Subcutaneous abdominal adipose tissue (tissue), 5 donors: ENCODE measurements around the gene DUSP28.

Experiments
- H3K27ac ChIP-seq: one replicate; pipeline ENCODE4 v1.7.0; 2013; ENCODE audit warnings: low read depth, mild to moderate bottlenecking, inconsistent platforms, low read length, moderate library complexity
- H3K27me3 ChIP-seq, 5 donors: one replicate each; pipeline ENCODE4 v1.7.0; 2013; ENCODE audit warnings: low read length in 5 of 5, inconsistent platforms in 1 of 5; ENCODE audit not compliant: control insufficient read depth in 5 of 5, insufficient read depth in 4 of 5
- H3K36me3 ChIP-seq, 5 donors: one replicate each; pipeline ENCODE4 v1.7.0; 2013; ENCODE audit warnings: low read length in 5 of 5; ENCODE audit not compliant: control insufficient read depth in 5 of 5, insufficient read depth in 5 of 5
- H3K4me1 ChIP-seq, 5 donors: one replicate each; pipeline ENCODE4 v1.7.0; 2013; ENCODE audit warnings: low read length in 5 of 5, mild to moderate bottlenecking in 3 of 5, moderate library complexity in 1 of 5; ENCODE audit not compliant: control insufficient read depth in 5 of 5, insufficient read depth in 5 of 5
- H3K4me3 ChIP-seq, 5 donors: one replicate each; pipeline ENCODE4 v1.7.0; 2013; ENCODE audit warnings: low read length in 5 of 5, low read depth in 1 of 5
- H3K9ac ChIP-seq, 5 donors: one replicate each; pipeline ENCODE4 v1.7.0; 2013; ENCODE audit warnings: low read length in 5 of 5, mild to moderate bottlenecking in 4 of 5, moderate library complexity in 3 of 5
- H3K9me3 ChIP-seq, 5 donors: one replicate each; pipeline ENCODE4 v1.7.0; 2013; ENCODE audit warnings: low read length in 5 of 5; ENCODE audit not compliant: control insufficient read depth in 5 of 5
- donor health status: healthy.
- donor health status: healthy.
- donor health status: healthy.
- donor health status: healthy.
- donor health status: healthy.

DUSP28 gene, protein sequence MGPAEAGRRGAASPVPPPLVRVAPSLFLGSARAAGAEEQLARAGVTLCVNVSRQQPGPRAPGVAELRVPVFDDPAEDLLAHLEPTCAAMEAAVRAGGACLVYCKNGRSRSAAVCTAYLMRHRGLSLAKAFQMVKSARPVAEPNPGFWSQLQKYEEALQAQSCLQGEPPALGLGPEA

DNA sequence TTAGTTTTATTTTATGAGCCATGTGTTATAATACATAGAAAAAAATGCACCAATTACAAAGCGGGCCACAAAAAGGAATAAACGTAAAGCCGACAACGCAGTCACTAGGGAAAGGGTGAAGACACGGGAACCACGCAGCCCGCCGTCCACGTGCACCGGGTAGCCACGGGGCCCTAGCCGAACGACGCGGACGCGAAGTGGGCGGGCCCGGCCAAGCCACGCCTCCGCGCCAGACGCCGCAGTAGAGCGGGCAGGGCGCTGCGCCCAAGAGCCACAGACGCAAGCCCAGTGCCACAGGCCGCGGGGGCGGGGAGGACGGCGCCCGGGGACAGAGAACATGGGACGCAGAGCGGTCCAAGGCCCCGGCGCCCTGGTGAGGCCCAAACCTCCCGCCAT lies at the start of gene DUSP28:
DUSP28 (plus strand) TSS at position 274 of the 396 bp plus-strand sequence. CDS start 328 bp downstream, outside the sequence.
- Histone ChIP-seq H3K27me3 (peaks cover 0 to 2% (median 0%) of the 10 kb centered on the region in 5 donors), H3K9me3 (no peaks in the 10 kb centered on the region), H3K27ac (peak within 1 kb of the TSS; percentile 92), H3K36me3 (peaks cover 0 to under 1% (median 0%) of the 10 kb centered on the region in 5 donors), H3K4me1 (peaks cover 0 to 54% (median 47%) of the 10 kb centered on the region in 5 donors), H3K9ac (peak within 1 kb of the TSS in 4 of 5 donors; percentile 70 to 87 (median 84)), H3K4me3 (peak within 1 kb of the TSS; percentile 70 to 80 (median 73))

DNA sequence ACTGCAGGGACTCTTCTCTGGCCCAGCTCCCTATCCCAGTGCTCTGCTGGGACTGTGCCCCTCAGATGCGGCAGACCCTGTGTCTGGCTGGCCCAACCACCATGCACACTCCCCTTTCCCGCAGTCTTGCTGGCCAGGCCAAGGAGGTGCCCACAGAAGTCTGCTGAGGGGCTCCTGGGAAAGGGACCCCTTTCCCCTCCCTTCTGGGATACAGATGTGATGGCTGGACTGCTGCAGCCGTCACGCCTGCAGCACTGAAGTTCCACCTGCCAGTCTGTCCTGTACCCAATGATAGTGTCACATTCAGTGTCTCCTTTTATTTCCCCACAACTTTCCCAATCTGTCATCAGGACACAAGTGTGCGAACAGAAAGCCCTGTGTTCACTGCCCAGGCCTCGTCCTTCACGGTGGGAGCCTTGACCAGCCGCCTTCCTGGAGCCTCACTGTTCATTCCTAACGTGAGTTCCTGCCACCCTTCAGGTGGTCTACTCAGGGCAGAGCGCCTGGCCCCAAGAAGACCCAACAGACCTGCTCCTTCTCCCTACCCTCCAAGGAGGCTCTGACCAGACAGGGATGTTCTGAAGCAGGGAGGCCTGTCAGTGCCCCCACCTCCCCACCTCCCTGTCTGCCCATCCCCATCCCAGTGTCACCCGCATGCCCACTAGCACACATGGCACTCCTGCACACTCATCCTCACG lies 49.5 kb upstream of the DUSP28 start:
- Histone ChIP-seq H3K27me3 (no peaks in the 10 kb centered on the region), H3K4me3 (no peak overlapping the region), H3K4me1 (peaks cover 0 to 10% (median 5%) of the 10 kb centered on the region in 5 donors), H3K27ac (no peak overlapping the region), H3K9me3 (no peaks in the 10 kb centered on the region), H3K9ac (no peak overlapping the region), H3K36me3 (peaks cover 0 to 29% (median 7%) of the 10 kb centered on the region in 5 donors)

DNA sequence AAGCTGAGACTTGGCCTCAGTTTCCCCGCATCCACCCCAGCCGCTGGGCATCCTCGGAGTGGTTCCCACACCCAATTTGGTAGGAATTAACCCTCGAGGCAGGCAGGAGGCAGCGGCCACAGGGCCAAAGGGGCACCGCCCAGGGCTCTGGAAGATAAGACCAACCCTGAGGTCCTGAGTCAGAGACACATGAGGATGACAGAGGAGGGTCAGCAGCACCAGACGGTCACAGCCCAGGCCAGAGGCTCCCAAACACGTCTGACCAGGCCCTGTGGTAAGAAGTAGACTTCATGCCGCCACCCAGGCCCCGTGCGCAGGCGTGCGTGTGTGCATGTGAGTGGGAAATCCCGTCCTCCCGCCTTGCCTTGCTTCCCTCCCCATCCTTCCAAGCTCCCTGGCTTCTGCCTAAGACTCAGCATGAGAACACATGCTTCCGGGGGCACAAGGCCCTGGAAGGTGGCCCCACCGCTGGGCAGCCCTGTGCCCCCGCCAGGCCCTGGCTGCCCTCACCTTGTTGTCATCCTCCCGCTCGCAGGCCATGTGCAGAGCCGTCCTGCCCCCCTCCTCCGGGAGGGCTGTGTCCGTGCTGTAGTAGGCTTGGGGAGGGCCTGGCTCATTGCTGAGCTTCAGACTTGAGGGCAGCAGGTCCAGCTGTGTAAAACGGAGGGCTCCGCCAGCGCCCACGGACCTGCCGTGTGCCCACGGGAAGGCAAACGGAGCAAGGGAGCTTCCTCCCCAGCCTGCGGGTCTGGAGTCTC lies 48.6 kb upstream of the DUSP28 start:
- Histone ChIP-seq H3K27me3 (no peaks in the 10 kb centered on the region), H3K4me3 (no peak overlapping the region)

DNA sequence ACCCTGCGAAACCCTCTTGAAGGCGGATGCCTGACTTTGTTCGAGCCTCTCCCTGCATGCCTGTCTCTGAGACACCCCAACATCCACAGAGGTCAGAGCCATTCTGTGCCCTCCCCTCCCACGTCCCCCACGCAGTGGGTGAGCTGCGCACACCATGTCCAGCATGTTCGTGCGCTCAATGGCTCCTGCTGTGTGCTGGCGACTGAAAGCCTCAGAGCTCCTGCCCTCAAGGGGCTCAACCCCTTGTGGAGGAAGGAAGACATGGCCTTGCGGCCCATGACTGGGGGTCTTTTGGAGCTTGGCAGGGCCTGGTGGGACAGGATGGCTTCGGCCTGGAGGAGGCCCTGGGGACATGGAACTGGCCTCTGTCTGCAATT lies 48.1 kb upstream of the DUSP28 start:
- Histone ChIP-seq H3K4me1 (peaks cover 0 to 10% (median 5%) of the 10 kb centered on the region in 5 donors), H3K9ac (no peak overlapping the region), H3K36me3 (peaks cover 0 to 29% (median 7%) of the 10 kb centered on the region in 5 donors), H3K4me3 (no peak overlapping the region), H3K27me3 (no peaks in the 10 kb centered on the region), H3K9me3 (no peaks in the 10 kb centered on the region), H3K27ac (no peak overlapping the region)

More for the DNA sequence above, 48.6 kb upstream of the DUSP28 start:
- H3K4me1 ChIP-seq = peaks cover 0 to 10% (median 5%) of the 10 kb centered on the region in 5 donors
- peaks cover 0 to 29% (median 7%) of the 10 kb centered on the region in 5 donors for H3K36me3 ChIP-seq
- H3K27ac ChIP-seq = no peak overlapping the region
- H3K9me3 ChIP-seq = no peaks in the 10 kb centered on the region
- no peak overlapping the region for H3K9ac ChIP-seq

DNA sequence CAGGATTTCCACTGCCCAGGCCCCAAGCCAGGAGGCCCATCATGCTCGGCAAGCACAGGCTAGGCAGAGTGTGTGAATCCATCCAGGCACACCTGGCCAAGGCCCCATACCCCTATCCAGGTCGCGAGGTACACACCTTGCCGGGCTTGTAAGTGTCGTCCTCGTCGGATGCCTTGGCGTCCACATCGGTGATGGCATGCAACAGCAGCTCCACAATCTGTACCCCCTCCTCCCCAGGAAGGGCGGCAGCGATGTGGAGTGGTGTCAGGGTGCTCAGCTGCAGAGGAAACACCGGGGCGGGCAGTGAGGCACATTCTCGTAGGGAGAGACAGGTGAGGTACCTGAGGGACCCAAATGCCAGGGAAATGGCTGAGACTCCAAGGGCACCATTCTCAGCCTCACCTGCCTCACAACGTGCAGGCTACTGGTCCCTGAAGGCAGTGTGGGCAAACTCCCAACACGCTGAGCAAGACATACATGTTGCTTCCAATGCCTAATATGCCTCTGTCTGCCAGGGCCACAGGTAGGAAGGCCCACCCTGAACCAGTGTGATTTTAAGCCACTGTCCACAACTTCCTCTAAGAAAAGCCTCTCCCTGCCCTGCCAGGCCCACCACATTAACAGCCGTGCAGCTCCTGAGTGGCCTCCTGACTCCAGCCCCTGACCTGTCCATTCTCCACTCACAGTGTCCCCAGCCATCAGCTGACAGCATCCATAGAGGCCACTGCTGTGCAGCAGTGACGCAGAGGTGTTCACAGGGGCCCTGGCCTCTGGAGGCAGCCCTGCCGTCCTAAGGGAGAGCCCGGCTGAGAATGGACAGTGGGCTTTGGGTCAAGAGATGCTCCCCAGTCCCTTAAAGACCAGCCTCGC lies 47.3 kb upstream of the DUSP28 start:
- no peak overlapping the region for H3K27ac ChIP-seq
- H3K4me3 ChIP-seq = no peak overlapping the region
- H3K9ac ChIP-seq = no peak overlapping the region
- no peaks in the 10 kb centered on the region for H3K9me3 ChIP-seq
- H3K27me3 ChIP-seq = no peaks in the 10 kb centered on the region
- peaks cover 0 to 29% (median 7%) of the 10 kb centered on the region in 5 donors for H3K36me3 ChIP-seq
- H3K4me1 ChIP-seq = peaks cover 0 to 10% (median 5%) of the 10 kb centered on the region in 5 donors

DNA sequence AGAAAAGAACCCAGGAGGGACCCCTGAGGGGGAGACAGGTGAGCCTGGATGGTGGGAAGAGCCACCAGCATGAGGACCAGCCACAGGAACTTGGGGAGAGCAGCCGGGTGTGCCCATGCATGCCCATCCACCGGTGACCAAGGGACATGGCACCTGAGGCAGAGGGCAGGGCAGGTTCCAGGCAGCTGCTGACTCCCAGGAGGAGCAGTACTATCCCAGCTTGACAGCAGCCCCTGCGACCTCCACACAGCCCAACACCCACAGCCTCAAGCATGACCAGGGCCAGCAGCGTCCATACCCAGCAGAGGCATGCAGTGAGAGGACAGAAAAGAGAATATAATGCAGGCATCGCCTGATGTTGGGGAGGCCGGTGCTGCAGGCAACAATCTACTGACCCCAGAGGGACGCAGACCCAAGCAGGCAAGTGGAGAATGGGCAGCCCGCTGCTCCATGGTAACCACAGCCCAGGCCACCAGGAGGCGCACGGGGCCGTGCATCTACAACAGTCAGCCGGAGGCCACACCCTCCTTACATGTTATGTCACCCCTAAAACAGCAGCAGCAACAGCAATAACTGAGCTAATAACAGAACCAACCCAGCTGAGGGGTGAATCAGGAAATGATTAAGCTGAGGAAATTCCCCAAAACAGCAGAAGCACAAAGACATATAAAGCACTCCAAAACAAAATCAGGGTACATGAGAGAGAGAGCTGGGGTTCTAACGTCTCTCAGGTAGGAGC lies 46.4 kb upstream of the DUSP28 start:
- Histone ChIP-seq H3K9ac (no peak overlapping the region), H3K36me3 (peaks cover 0 to 29% (median 7%) of the 10 kb centered on the region in 5 donors), H3K4me3 (no peak overlapping the region), H3K27me3 (no peaks in the 10 kb centered on the region), H3K27ac (no peak overlapping the region), H3K4me1 (peaks cover 0 to 10% (median 5%) of the 10 kb centered on the region in 5 donors), H3K9me3 (no peaks in the 10 kb centered on the region)

DNA sequence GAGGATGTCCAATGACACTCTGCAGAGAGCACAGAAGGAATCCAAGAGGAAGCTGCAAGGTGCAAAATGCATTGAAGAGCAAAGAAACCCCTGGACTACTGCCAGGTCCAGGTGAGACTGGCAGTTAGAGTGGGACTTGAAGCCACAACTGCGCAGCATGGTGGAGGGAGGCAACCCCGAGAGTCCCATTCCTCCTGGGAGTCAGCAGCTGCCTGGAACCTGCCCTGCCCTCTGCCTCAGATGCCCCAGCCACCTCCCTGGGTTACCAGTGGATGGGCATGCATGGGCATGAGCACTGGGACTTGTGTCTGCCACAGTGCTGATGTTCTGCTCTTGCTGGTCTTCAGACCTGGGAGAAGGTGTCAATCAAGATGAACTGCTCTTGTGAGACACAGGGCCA lies 45.5 kb upstream of the DUSP28 start:
- Histone ChIP-seq H3K4me3 (no peak overlapping the region), H3K36me3 (peaks cover 0 to 20% (median 7%) of the 10 kb centered on the region in 5 donors), H3K9me3 (no peaks in the 10 kb centered on the region), H3K9ac (no peak overlapping the region), H3K27ac (no peak overlapping the region), H3K27me3 (peaks cover 0 to 3% (median 0%) of the 10 kb centered on the region in 5 donors), H3K4me1 (peaks cover 0 to 14% (median 10%) of the 10 kb centered on the region in 5 donors)

DNA sequence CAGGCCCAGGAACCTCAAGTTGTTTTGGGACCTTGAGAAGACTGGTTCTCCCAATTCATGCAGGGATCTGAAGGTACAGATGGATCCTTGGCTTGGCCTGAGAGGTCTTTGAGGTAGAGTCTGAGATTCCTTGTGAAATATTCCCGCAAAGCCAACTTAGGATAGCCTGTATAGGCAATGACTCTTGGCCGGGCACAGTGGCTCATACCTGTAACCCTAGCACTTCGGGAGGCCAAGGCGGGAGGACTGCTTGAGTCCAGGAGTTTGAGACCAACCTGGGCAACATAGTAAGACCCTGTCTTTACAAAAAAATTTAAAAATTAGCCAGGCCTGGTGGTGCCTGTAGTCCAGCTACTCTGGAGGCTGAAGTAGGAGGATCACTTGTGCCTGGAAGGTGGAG lies 42.8 kb upstream of the DUSP28 start:
- H3K27ac ChIP-seq = no peak overlapping the region
- peaks cover 6 to 12% (median 8%) of the 10 kb centered on the region in 5 donors for H3K27me3 ChIP-seq
- no peaks in the 10 kb centered on the region for H3K9me3 ChIP-seq
- H3K36me3 ChIP-seq = peaks cover 0 to 8% (median 2%) of the 10 kb centered on the region in 5 donors
- H3K9ac ChIP-seq = no peak overlapping the region
- H3K4me3 ChIP-seq = no peak overlapping the region
- peaks cover 0 to 22% (median 20%) of the 10 kb centered on the region in 5 donors for H3K4me1 ChIP-seq

DNA sequence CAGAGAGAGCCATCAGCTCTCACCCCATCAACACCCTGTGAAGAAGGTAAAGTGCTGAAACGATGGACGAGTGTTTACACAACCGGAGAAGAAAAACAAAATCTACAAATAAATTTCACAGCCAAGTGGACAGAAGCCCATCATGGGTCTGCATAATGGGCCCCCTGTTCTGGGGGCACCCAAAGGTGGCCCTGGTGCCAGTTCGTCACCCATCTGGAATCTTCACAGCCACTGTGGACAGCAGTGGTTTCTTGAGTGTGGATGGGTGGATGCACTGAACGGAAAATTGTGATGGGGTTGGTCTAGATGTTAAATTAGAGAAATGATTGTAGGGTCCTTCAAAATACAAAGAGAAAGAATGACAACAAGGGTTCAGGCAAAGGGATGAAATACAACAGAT lies 41.2 kb upstream of the DUSP28 start:
- no peak overlapping the region for H3K4me3 ChIP-seq
- H3K27ac ChIP-seq = no peak overlapping the region
- peaks cover 6 to 12% (median 8%) of the 10 kb centered on the region in 5 donors for H3K27me3 ChIP-seq
- peaks cover 0 to 17% (median 17%) of the 10 kb centered on the region in 5 donors for H3K4me1 ChIP-seq
- H3K9me3 ChIP-seq = no peaks in the 10 kb centered on the region
- peaks cover 0 to 18% (median 15%) of the 10 kb centered on the region in 5 donors for H3K36me3 ChIP-seq
- peak overlapping the region in 1 of 5 donors; percentile 30 for H3K9ac ChIP-seq
